Left ventricle myocardium inferior (tissue), 1 donor: ENCODE data around the gene PPP1R8. TPM values are rescaled to one million over a fixed set of nuclear protein-coding genes. Genes with fewer than 3 reads are reported as not detected.

ENCODE experiments used
- DNase-seq: peaks from one replicate; pipeline ENCODE4 v3.0.0-alpha.2; 2020
- H3K27ac ChIP-seq: fragments of 200-600 bp; replicated peaks from 2 replicates; pipeline ENCODE4 v1.8.0; 2021
- H3K27me3 ChIP-seq: fragments of 200-600 bp; 2 replicates; pipeline ENCODE4 v1.8.0; 2021; ENCODE audit warnings: low read depth
- H3K36me3 ChIP-seq: fragments of 200-600 bp; 2 replicates; pipeline ENCODE4 v1.8.0; 2021
- H3K4me1 ChIP-seq: fragments of 200-600 bp; 2 replicates; pipeline ENCODE4 v1.8.0; 2021
- H3K4me3 ChIP-seq: fragments of 200-600 bp; 2 replicates; pipeline ENCODE4 v1.8.0; 2021; ENCODE audit warnings: mild to moderate bottlenecking, moderate library complexity
- H3K9me3 ChIP-seq: fragments of 200-600 bp; replicated peaks from 2 replicates; pipeline ENCODE4 v1.8.0; 2021
- intact Hi-C: fragments of 100-400 bp; cut with micrococcal nuclease; formaldehyde crosslinking; loops from one replicate; pipeline ENCODE4 v1.11.0; 2022
- total RNA-seq: library from RNA; stranded (reverse); fragmentation: NEBNext Ultra II Directional; extraction: Animal tissue kit (Norgen Biotek cat#: 25700); gene quantifications from one replicate; pipeline ENCODE4 v1.2.1, GENCODE V29; 2021
- TF ChIP-seq, protein P1 (sequence below): fragments of 200-600 bp; IDR thresholded peaks from 2 replicates; pipeline ENCODE4 v1.8.0; 2021; ENCODE audit warnings: antibody characterized with exemption, mild to moderate bottlenecking, borderline replicate concordance
- donor health status: DM: no; HTN: yes; CAD: no; lungs with severe emphysema.

PPP1R8 gene
- total RNA-seq, 1 donor from 2014 or later = 24.0 TPM

DNA sequence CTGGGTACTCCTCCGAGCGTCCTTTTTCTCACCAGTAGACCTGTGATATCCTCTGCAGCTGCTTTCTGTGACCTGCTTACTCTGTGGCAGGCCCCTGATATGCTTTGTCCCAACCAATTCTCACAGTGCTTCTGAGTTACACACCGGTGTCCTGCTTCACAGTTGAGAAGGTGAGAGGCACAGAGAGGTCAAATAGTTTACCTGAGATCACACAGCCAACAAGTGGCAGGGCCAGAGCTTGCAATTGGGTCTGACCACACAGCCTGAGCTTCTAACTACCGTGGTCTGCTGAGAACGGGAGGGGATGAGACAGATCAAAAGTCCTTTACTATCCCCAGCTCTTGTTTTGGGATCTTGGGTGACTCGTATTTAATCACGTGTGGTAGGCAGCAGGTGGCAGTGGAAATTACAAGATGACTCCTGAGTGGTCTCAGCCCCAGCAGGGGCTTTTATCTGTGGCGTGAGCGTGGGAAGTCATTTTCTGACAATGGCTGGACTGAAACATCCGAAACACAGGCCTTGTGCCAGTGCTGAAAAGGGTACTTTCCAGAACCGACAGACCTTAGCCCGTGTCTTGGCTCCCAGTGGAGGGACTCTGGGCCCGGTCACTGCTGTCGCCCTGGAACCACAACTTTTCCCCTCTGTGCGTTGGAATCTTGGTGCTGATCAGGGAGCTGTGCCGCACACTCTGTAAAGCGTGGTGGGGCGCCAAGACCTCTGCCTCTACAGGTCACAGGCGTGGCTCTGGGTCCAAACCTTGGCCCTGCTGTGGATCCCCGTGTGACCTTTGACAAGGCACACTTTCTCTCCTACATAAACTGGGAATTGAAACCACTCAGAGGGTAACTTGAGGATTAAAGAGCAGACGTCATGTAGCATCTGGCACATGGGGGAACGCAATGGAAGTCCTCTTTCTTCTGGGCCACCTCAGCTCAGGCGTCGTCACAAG, 53.7 kb downstream of the PPP1R8 start:
- H3K9me3 ChIP-seq = no peaks in the 10 kb centered on the region
- H3K27ac ChIP-seq = peak overlapping the region; percentile 27
- peaks cover 7% of the 10 kb centered on the region for H3K36me3 ChIP-seq
- intact Hi-C loops = no loop called here
- H3K27me3 ChIP-seq = peaks cover 5% of the 10 kb centered on the region
- TF ChIP-seq, protein P1, sequence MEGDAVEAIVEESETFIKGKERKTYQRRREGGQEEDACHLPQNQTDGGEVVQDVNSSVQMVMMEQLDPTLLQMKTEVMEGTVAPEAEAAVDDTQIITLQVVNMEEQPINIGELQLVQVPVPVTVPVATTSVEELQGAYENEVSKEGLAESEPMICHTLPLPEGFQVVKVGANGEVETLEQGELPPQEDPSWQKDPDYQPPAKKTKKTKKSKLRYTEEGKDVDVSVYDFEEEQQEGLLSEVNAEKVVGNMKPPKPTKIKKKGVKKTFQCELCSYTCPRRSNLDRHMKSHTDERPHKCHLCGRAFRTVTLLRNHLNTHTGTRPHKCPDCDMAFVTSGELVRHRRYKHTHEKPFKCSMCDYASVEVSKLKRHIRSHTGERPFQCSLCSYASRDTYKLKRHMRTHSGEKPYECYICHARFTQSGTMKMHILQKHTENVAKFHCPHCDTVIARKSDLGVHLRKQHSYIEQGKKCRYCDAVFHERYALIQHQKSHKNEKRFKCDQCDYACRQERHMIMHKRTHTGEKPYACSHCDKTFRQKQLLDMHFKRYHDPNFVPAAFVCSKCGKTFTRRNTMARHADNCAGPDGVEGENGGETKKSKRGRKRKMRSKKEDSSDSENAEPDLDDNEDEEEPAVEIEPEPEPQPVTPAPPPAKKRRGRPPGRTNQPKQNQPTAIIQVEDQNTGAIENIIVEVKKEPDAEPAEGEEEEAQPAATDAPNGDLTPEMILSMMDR = no peak
- no peaks in the 10 kb centered on the region for H3K4me1 ChIP-seq
- no peak overlapping the region for H3K4me3 ChIP-seq
- no peak for DNase-seq

DNA sequence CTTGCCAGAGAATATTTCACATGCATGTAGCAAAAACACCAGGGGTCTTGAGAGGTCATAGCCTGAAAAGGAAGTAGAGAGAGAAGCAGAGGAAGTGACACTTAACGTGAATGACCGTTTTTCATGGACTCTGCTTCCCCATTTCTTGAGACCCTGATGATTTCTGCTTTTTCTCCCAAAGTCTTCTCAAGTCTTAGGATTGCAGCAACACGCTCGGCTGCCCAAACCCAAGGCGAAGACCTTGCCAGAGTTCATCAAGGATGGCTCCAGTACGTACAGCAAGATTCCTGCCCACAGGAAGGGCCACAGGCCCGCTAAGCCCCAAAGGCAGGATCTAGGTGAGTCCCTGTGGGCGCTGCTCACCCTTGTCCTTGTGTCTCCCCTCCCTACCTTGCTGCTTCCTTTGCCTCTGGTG, 54.5 kb downstream of the PPP1R8 start:
- TF ChIP-seq, protein P1 = no peak
- Histone ChIP-seq H3K9me3 (no peaks in the 10 kb centered on the region), H3K27ac (peak overlapping the region; percentile 63), H3K4me3 (no peak overlapping the region), H3K36me3 (peaks cover 13% of the 10 kb centered on the region), H3K27me3 (no peaks in the 10 kb centered on the region), H3K4me1 (no peaks in the 10 kb centered on the region)
- peak; percentile 30 for DNase-seq
- intact Hi-C loops = no loop called here

DNA sequence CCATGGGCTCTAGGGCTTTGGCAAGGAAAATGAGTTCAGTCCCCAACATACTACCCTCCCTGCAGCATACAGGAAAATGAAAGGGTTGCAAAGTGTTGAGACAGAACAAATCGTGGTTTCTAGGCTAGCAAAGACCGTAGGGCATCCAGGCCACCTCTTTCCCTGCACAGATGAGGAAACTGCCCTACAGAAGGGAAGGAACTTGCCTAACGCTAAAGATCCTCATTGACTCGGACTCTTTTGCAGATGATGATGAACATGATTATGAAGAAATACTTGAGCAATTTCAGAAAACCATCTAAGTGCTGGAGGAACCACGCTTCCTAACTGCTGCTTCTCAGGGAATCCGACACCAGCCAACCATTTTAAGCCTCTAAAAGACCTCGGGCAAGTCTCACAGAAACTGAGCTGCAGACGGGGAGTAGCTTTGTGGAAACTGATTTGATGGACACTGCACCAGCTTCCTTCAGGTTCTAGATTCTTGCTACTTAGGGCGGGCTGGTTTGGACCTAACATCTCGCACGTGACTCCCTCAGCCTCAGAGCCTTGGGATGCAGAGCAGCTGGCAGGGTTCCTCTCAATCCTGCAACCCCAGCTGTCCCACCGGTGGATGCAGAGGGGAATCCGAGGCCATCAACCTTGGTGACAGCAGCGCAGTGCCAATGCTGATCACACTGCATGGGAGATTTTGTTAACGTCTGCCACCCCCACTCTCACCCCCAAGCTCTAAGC, 55.2 kb downstream of the PPP1R8 start:
- no peak overlapping the region for H3K4me3 ChIP-seq
- TF ChIP-seq, protein P1 = no peak
- intact Hi-C loops = no loop called here
- H3K9me3 ChIP-seq = no peaks in the 10 kb centered on the region
- H3K27ac ChIP-seq = peak overlapping the region; percentile 63
- DNase-seq = no peak
- no peaks in the 10 kb centered on the region for H3K27me3 ChIP-seq
- peaks cover 19% of the 10 kb centered on the region for H3K36me3 ChIP-seq
- H3K4me1 ChIP-seq = no peaks in the 10 kb centered on the region

DNA sequence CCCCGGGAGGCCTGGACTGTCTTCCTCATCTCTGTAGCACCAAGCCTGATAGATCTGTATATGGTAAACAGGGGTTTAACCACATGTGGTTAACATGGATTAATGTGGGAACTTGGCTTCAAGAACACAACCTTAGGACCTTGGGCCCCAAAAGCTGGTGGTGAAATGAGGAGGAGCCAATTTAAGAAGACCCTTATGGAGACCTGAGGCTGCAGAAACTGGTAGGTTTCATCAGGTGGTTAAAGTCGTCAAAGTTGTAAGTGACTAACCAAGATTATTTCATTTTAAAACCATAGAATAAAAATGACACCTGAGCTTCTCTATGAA, 55.7 kb downstream of the PPP1R8 start:
- H3K36me3 ChIP-seq = peaks cover 24% of the 10 kb centered on the region
- peak overlapping the region; percentile 30 for H3K27ac ChIP-seq
- DNase-seq = no peak
- H3K4me3 ChIP-seq = no peak overlapping the region
- TF ChIP-seq, protein P1 = no peak
- no peaks in the 10 kb centered on the region for H3K4me1 ChIP-seq
- H3K27me3 ChIP-seq = no peaks in the 10 kb centered on the region
- H3K9me3 ChIP-seq = no peaks in the 10 kb centered on the region
- intact Hi-C loops = no loop called here

DNA sequence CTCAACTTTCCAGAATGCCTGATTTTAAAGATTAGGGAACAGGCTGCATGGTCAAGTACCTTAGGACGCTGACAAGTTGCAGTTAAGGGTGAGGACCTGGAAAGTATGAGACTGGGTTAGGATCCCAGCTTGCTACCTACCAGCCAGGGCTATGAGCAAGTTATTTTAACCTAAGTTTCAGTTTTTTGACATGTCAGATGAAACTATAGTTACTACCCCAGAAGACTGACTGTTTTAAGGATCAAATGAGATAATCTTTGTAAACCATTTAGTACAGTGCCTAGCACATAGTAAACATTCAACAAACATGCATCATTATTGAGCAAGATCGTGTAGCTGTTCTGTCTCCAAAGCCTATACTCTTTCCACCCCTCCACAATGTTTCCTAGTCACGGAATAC, 56.2 kb downstream of the PPP1R8 start:
- Histone ChIP-seq H3K4me1 (no peaks in the 10 kb centered on the region), H3K27me3 (no peaks in the 10 kb centered on the region), H3K4me3 (no peak overlapping the region), H3K36me3 (peaks cover 28% of the 10 kb centered on the region), H3K27ac (no peak overlapping the region), H3K9me3 (no peaks in the 10 kb centered on the region)
- no peak for DNase-seq
- intact Hi-C loops = no loop called here
- TF ChIP-seq, protein P1 = no peak
